DND-41 (cell line): ENCODE measurements around the gene YBX2.
A peak's percentile ranks its signal among the peaks of the same experiment; 100 is the strongest.

Experiments
- ATAC-seq: fragments of 200-7000 bp; cut with Tn5 transposase; 3 replicates; pipeline ENCODE4 v1.9.1; 2021; ENCODE audit warnings: low read depth; ENCODE audit not compliant: insufficient read depth
- DNase-seq: peaks from one replicate; pipeline ENCODE4 v3.0.0-alpha.2; 2020
- H2AFZ ChIP-seq: 2 replicates; pipeline ENCODE4 v1.6.0; 2012; ENCODE audit warnings: low read depth, low read length
- H3K27ac ChIP-seq: 2 replicates; pipeline ENCODE4 v1.5.1; 2012; ENCODE audit warnings: low read length, inconsistent platforms
- H3K27me3 ChIP-seq: fragments of 200-600 bp; sonication (generic); 2 replicates; pipeline ENCODE4 v1.6.0; 2012; ENCODE audit warnings: low read length, mild to moderate bottlenecking, inconsistent platforms; ENCODE audit not compliant: insufficient read depth, poor library complexity
- H3K36me3 ChIP-seq: 2 replicates; pipeline ENCODE4 v1.5.1; 2012; ENCODE audit warnings: low read length, inconsistent platforms; ENCODE audit not compliant: insufficient read depth
- H3K4me1 ChIP-seq: 2 replicates; pipeline ENCODE4 v1.5.1; 2012; ENCODE audit warnings: mild to moderate bottlenecking, low read length; ENCODE audit not compliant: insufficient read depth
- H3K4me2 ChIP-seq: 2 replicates; pipeline ENCODE4 v1.6.0; 2012; ENCODE audit warnings: mild to moderate bottlenecking, moderate library complexity, low read length, inconsistent platforms; ENCODE audit not compliant: insufficient read depth
- H3K4me3 ChIP-seq, 2 experiments: fragments of 200-600 bp in 1 of 2; shearing (Covaris generic) in 1 of 2; 2 replicates each; pipeline ENCODE4 v1.5.1; 2012 to 2016; ENCODE audit warnings: inconsistent platforms in 2 of 2, low read length in 2 of 2, mild to moderate bottlenecking in 2 of 2, low read depth in 1 of 2, moderate library complexity in 1 of 2
- H3K79me2 ChIP-seq: 2 replicates; pipeline ENCODE4 v1.6.0; 2012; ENCODE audit warnings: low read length, inconsistent platforms; ENCODE audit not compliant: insufficient read depth
- H3K9ac ChIP-seq: 2 replicates; pipeline ENCODE4 v1.6.0; 2012; ENCODE audit warnings: low read depth, mild to moderate bottlenecking, inconsistent platforms, low read length, moderate library complexity
- H3K9me3 ChIP-seq: 2 replicates; pipeline ENCODE4 v1.5.1; 2012; ENCODE audit warnings: low read length, moderate library complexity, mild to moderate bottlenecking, inconsistent platforms; ENCODE audit not compliant: insufficient read depth, severe bottlenecking
- H4K20me1 ChIP-seq: 2 replicates; pipeline ENCODE4 v1.6.0; 2012; ENCODE audit warnings: low read length; ENCODE audit not compliant: insufficient read depth
- EZH2 ChIP-seq: IDR thresholded peaks from 3 replicates; pipeline ENCODE4 v1.6.1; 2012; ENCODE audit warnings: borderline replicate concordance, low read depth, mild to moderate bottlenecking, moderate library complexity, low read length, inconsistent platforms; ENCODE audit not compliant: severe bottlenecking
- TF ChIP-seq, protein P1 (sequence below): IDR thresholded peaks from 2 replicates; pipeline ENCODE4 v1.5.1; 2012; ENCODE audit warnings: borderline replicate concordance, low read length, moderate library complexity, mild to moderate bottlenecking; ENCODE audit not compliant: poor library complexity, severe bottlenecking; ENCODE audit errors: extremely low read depth

YBX2 gene

DNA sequence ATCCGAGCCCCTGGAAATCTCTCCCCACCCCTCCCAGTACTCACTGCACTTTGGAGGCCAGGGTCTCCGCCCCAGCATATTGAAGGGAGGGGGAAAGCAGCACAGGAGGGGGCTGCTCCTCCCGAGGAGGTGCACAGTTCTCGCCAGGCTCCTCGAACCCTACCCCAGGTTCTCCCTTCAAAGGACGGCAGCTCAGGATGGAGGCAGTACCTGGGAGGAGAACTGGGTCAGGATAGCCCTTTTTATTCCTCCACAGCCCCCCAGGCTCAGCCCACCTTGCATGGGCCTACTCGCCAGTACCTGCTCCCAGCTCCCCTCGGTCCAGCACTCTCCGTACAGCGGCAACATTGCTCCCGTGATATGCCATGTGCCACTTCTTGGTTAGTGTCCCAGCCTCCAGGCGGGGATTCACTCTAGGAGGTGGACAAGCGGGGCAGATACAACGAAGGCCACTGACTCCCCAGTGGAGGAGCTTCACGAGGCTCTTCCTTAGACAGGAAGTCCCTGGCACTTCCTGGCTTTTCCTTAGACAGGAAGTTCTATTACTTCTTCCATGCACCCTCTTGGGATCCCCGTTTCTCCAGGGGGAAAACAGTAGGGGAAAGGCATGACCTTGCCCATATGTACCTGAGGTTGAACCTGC lies 22.8 kb upstream of the YBX2 start:
- no peak overlapping the region for H3K4me3 ChIP-seq
- DNase-seq = no peak

DNA sequence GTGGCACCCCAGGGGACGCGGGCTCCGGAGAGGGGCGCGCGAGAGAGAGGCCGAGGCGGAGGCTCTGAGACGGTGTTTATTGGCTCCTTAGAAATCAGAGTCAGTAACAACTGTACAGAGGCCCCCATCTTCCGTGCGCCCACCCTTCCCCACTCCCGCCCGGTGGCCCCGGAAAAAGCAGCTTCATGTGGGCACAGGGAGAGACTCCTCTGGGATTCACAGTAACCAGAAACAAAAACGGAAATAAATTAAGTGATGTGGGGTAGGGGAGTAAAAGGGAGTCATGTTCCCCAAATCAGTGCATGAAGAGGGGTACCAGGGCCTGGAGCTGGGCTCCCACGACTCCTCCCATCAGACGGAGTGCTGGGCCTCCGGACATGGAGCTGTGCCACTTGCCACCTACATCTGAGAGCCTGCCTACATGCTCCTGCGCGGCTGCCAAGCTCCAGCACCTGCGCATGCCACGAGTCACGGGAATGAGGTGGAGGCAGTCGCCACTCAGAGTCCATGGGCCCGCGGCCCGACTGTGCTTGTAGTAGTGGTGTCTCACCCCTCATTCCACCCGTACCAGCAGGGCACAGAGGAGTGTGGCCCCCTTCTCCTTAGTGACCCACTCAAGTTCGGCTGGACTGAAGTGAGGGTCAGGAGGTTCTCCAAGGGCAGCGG lies 21.3 kb upstream of the YBX2 start:
- Histone ChIP-seq H3K27me3 (no peaks in the 10 kb centered on the region), H2AFZ (peak overlapping the region; percentile 73), H3K4me2 (peak overlapping the region; percentile 95), H4K20me1 (peaks cover 37% of the 10 kb centered on the region), H3K4me1 (peaks cover 46% of the 10 kb centered on the region), H3K36me3 (peaks cover 72% of the 10 kb centered on the region), H3K27ac (peak overlapping the region; percentile 75), H3K9me3 (no peaks in the 10 kb centered on the region), H3K9ac (peak overlapping the region; percentile 69), H3K4me3 (peak overlapping the region; percentile 45 to 88), H3K79me2 (peaks cover 47% of the 10 kb centered on the region)
- no peak; the same call in 2 of the 3 replicates for ATAC-seq
- DNase-seq = no peak
- TF ChIP-seq EZH2 = no peak
- TF ChIP-seq, protein P1, sequence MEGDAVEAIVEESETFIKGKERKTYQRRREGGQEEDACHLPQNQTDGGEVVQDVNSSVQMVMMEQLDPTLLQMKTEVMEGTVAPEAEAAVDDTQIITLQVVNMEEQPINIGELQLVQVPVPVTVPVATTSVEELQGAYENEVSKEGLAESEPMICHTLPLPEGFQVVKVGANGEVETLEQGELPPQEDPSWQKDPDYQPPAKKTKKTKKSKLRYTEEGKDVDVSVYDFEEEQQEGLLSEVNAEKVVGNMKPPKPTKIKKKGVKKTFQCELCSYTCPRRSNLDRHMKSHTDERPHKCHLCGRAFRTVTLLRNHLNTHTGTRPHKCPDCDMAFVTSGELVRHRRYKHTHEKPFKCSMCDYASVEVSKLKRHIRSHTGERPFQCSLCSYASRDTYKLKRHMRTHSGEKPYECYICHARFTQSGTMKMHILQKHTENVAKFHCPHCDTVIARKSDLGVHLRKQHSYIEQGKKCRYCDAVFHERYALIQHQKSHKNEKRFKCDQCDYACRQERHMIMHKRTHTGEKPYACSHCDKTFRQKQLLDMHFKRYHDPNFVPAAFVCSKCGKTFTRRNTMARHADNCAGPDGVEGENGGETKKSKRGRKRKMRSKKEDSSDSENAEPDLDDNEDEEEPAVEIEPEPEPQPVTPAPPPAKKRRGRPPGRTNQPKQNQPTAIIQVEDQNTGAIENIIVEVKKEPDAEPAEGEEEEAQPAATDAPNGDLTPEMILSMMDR = no peak

More for the DNA sequence above, 22.8 kb upstream of the YBX2 start:
- Histone ChIP-seq H3K4me1 (peaks cover 34% of the 10 kb centered on the region), H3K9me3 (no peaks in the 10 kb centered on the region), H4K20me1 (peaks cover 25% of the 10 kb centered on the region), H3K27me3 (no peaks in the 10 kb centered on the region), H3K36me3 (peaks cover 74% of the 10 kb centered on the region), H3K27ac (no peak overlapping the region), H3K9ac (no peak overlapping the region), H3K79me2 (peaks cover 36% of the 10 kb centered on the region), H3K4me2 (no peak overlapping the region), H2AFZ (no peak overlapping the region)
- ATAC-seq = no peak
- no peak for TF ChIP-seq EZH2
- TF ChIP-seq, protein P1 = no peak

DNA sequence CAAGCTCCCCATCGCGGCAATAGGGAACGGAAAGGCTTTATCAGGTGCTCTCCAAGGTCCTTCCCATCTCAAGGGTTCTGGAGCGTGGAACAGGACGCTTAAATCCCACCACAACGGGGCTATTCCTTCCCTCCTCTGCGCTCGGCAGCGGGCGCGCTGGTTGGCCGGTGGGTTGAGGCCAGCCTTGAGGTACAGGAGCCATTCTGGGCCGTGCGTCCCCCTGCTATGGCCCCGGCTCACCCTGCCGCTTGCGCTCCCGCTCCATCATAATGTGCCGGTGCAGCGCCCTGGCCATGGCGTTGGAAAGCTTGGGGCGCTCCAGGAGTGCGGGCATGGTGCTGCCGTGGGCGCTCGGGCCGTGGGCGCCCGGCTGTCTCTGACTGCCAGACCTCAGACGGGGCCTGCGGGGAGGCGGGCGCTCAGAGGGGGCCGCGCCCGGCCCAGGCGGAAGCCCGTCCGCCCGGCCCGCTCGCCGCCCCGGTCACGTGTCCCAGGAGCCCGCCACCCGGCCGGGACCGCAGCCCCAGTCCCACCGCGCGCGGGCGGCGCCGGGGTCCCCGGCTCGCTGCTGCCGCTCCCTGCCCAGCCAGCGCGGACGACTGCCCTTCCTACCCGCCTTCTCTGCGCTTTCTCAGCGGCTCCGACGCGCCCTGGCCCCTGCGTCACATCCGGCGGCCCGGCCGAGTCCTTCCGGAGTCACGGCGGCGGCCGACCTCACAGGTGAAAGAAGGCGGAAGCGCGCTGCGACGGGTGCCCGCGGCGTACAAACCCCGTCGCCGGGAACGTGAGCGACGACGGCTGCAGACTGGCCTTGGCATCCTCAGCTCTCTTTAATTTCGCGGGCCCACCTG lies 20.5 kb upstream of the YBX2 start, which contains the start of gene GPS2:
TSS of gene GPS2 (minus strand) at position 642 of the 851 bp plus-strand sequence. CDS start at position 334, 308 bp downstream.
- TF ChIP-seq EZH2 = no peak
- TF ChIP-seq, protein P1 = no peak
- Histone ChIP-seq H3K4me3 (peak within 1 kb of the TSS; percentile 45 to 88), H3K79me2 (peaks cover 55% of the 10 kb centered on the region), H3K27me3 (no peaks in the 10 kb centered on the region), H3K36me3 (peaks cover 72% of the 10 kb centered on the region), H3K9ac (peak within 1 kb of the TSS; percentile 69), H4K20me1 (peaks cover 44% of the 10 kb centered on the region), H3K9me3 (no peaks in the 10 kb centered on the region), H3K27ac (peak within 1 kb of the TSS; percentile 75), H3K4me2 (peak within 1 kb of the TSS; percentile 95), H2AFZ (peak within 1 kb of the TSS; percentile 73), H3K4me1 (peaks cover 53% of the 10 kb centered on the region)
- peak; percentile 91 for DNase-seq
- ATAC-seq = peak; percentile 79
